Caki2 (cell line): ENCODE results near the gene HBQ1. TPM values are rescaled to one million over a fixed set of nuclear protein-coding genes. Genes with fewer than 3 reads are reported as not detected.
"Not testable (repeated sequence)": the region's sequence is repeated elsewhere in the genome, so short reads cannot be mapped to it uniquely, and the experiment has no call there.

Experiments
- DNase-seq: peaks from one replicate; pipeline ENCODE4 v3.0.0-alpha.2; 2015; ENCODE audit warnings: low read depth
- in situ Hi-C: cut with HindIII; loops from 2 replicates; pipeline ENCODE4 v1.10.0; 2016; ENCODE audit warnings: low sequenced_read_pairs, low pct_unique_long_range_greater_than_20kb, mixed read lengths
- total RNA-seq: library from RNA; depleted of rRNA; stranded (reverse); fragments of >200 nt; shearing (Covaris generic); gene quantifications from 2 replicates; pipeline ENCODE4 v1.2.3, GENCODE V29; 2014; ENCODE audit warnings: low replicate concordance

Gene HBQ1
- total RNA-seq, 1 experiment from 2014 or later: not detected

DNA sequence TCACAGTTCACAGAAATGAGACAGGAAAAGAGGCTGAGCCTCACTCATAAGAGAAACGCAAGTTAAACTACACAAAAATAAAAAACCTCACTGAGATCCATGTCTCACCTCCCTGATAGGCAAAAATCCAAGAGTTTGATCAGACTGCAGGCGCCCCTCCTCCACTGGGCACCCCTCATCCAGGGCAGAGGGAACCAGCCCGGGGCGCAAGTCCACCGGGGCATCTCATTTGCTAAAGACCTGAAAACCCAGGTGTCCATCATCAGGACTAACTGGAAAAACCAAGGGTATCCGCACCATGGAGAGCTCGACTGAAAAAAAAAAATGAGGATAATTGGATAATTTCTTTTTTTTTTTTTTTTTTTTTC is 25.2 kb upstream of the HBQ1 start:
- DNase-seq: no peak
- in situ Hi-C loops: no loop called here

DNA sequence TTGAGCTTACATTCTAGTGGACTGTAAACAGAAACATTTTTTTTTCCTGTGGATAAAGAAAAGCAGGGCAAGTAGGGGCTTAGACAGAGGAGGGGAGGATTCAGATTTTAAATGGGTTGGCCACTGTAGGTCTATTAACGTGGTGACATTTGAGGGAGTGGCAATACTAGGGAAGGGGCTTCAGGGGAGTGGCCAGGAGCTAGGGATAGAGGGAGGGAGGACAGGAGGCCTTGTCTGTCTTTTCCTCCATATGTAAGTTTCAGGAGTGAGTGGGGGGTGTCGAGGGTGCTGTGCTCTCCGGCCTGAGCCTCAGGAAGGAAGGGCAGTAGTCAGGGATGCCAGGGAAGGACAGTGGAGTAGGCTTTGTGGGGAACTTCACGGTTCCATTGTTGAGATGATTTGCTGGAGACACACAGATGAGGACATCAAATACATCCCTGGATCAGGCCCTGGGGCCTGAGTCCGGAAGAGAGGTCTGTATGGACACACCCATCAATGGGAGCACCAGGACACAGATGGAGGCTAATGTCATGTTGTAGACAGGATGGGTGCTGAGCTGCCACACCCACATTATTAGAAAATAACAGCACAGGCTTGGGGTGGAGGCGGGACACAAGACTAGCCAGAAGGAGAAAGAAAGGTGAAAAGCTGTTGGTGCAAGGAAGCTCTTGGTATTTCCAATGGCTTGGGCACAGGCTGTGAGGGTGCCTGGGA is 21.0 kb upstream of the HBQ1 start:
- DNase-seq: no peak
- in situ Hi-C loops: no loop called here

DNA sequence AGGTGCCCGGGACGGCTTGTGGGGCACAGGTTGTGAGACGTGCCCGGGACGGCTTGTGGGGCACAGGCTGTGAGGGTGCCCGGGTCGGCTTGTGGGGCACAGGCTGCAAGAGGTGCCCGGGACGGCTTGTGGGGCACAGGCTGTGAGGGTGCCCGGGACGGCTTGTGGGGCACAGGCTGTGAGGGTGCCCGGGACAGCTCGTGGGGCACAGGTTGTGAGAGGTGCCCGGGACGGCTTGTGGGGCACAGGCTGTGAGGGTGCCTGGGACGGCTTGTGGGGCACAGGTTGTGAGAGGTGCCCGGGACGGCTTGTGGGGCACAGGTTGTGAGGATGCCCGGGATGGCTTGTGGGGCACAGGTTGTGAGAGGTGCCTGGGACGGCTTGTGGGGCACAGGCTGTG is 20.0 kb upstream of the HBQ1 start:
- in situ Hi-C loops: not testable (repeated sequence)

DNA sequence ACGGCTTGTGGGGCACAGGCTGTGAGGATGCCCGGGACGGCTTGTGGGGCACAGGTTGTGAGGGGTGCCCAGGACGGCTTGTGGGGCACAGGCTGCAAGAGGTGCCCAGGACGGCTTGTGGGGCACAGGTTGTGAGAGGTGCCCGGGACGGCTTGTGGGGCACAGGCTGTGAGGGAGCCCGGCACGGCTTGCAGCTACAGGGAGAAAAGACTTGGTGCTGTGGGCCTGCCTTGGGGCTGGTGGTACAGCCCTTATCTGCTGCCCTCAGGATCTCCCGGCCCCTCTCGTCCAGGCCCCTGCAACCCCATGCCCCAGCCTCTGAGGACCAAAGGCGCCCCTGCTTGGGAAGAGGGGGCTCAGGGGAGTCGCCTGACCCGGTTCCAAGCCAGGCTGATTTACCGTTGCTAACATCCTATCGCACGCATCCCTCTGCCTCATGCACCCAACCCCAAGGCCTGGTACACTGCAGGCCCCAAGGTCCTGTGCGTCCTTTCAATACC is 19.5 kb upstream of the HBQ1 start:
- in situ Hi-C loops: no loop called here
- no peak for DNase-seq

More for the DNA sequence above, 20.0 kb upstream of the HBQ1 start:
- not testable (repeated sequence) for DNase-seq

DNA sequence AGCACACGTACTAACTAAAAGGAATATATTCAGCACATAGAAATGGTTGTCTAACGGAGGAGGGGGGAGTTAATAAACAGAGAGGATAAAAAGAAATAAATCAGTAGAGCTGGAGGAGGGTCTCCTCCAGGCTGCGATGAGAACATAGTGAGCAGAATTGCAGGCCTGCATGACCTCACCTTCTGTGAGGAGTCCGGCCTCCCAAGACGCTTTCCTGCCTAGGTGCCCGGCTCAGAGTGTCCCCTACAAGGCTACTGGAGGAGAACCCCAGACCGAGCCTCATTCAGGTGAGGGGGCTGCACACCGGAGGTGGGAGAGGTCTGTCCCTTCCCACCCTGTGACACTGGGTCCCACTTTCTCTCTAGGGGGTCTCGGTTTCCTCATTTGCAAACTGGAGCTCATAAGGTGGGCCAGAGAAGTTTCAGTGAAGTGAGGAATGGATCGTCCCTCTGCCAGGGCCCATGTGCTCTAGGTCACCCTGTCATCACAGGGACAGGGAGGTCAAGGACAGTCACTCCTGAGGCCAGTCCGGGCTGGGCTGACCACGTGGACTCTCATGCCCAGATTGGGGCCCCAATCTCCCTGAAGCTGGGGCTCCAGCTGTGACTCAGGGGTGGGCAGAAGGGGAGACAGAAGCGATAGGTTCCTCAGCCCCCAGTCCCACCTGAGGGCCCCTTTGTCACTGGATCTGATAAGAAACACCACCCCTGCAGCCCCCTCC is 17.8 kb upstream of the HBQ1 start:
- no peak for DNase-seq
- in situ Hi-C loops: no loop called here

DNA sequence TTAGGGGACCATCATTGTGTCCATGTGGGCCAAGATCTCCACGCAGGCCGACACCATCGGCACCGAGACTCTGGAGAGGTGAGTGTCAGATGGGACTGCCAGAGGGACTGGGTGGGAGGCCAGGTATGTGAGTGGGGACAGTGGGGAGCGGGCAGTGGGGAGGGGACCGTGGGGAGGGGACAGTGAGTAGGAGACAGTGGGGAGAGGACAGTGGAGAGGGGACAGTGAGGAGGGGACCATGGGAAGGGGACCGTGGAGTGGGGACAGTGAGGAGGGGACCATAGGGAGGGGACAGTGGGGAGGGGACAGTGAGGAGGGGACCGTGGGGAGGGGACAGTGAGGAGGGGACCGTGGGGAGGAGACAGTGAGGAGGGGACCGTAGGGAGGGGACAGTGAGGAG is 17.1 kb upstream of the HBQ1 start:
- in situ Hi-C loops, DNase-seq: not testable (repeated sequence)

DNA sequence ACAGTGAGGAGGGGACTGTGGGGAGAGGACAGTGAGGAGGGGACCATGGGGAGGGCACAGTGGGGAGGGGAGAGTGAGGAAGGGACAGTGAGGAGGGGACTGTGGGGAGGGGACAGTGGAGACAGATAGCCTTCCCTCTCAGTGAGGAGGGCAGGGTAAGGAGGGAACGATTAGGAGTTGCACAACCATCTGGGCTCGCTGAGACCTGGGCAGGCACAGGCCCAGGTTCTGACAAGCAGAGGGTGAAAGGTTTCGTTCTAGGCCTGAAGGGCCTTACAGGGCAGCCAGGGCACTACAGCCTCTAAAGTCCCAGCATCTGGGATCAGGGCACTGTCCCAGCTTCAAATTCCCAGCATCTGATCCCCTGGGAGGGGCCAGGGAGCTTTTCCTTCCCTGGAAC is 16.6 kb upstream of the HBQ1 start:
- in situ Hi-C loops, DNase-seq: not testable (repeated sequence)

DNA sequence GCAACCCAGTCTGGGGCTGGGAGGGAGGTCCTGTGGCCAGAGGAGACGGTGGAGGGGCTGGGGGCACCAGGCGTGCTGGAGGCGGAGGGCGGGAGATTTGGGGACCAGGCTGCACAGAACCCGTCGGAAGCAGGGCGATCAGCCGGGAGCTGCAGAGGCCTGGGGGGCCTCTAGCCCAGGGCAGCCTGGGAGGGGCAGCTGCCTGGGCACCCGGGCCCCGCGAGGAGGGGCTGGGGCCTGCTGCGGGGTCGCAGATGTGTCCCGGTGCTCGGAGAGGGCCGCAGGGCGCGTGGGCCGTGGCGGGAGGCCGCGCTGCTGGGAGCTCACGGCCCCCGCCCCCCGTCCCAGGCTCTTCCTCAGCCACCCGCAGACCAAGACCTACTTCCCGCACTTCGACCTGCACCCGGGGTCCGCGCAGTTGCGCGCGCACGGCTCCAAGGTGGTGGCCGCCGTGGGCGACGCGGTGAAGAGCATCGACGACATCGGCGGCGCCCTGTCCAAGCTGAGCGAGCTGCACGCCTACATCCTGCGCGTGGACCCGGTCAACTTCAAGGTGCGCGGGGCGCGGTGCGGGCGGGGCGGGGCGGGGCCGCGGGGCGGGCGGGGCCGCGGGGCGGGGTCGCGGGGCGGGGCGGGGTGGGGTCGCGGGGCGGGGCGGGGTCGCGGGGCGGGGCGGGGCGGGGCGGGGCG is 16.0 kb upstream of the HBQ1 start:
- DNase-seq, in situ Hi-C loops: not testable (repeated sequence)

DNA sequence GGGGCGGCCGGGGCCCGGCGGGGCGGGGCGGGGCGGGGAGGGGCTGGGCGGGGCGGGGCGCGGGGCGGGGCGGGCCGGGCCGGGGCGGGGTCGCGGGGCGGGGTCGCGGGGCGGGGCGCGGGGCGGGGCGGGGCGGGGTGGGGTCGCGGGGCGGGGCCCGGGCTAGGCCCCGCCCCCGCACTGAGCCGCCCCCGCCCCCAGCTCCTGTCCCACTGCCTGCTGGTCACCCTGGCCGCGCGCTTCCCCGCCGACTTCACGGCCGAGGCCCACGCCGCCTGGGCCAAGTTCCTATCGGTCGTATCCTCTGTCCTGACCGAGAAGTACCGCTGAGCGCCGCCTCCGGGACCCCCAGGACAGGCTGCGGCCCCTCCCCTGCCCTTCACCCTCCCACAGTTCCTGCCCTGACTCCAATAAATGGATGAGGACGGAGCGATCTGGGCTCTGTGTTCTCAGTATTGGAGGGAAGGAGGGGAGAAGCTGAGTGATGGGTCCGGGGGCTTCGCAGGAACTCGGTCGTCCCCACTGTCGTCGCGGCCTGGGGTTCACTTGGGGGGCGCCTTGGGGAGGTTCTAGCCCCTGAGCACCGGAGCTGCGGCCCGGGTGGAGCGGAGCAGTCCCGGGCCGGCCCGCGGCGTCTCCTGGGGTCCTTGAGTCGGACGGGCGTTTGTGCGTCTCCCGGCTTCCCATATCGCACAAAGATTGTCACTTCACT is 15.3 kb upstream of the HBQ1 start:
- in situ Hi-C loops: no loop called here
- DNase-seq: no peak

DNA sequence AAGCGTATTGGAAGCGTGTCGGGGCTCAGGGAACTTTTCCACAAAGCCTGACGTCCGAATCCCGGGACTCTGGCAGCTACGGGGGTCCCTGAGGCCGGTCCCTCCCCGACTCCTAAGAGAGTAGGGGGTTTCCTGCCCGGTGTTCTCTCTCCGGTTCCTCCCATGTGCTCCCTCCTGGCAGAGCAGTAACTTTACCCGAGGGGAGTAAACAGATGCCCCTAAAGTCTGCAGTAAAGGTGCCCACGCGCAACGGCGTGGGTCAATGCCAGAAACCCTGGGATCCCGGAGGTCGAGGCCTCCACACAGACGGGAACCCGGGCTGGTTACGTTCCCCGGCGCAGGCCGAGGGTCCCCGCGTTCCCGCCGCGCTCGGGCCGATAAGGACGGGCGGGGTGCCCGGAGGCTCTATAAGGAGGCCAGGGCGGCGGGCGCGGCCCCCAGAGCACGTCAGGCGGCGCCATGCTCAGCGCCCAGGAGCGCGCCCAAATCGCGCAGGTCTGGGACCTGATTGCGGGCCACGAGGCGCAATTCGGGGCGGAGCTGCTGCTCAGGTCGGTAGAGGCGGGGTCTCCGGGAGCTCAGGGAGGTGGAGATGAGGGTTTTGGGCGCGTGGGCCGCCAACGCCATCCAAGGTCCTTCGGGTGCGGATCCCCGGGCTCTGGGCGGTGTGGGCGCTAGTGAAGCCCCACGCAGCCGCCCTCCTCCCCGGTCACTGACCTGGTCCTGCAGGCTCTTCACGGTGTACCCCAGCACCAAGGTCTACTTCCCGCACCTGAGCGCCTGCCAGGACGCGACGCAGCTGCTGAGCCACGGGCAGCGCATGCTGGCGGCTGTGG is 14.5 kb upstream of the HBQ1 start, which contains the start of gene HBM:
Gene HBM, plus strand, starts transcription at position 440 of the 836 bp plus-strand sequence. Its CDS starts 20 bp downstream, at position 460.
- in situ Hi-C loops: no loop called here
- no peak for DNase-seq

DNA sequence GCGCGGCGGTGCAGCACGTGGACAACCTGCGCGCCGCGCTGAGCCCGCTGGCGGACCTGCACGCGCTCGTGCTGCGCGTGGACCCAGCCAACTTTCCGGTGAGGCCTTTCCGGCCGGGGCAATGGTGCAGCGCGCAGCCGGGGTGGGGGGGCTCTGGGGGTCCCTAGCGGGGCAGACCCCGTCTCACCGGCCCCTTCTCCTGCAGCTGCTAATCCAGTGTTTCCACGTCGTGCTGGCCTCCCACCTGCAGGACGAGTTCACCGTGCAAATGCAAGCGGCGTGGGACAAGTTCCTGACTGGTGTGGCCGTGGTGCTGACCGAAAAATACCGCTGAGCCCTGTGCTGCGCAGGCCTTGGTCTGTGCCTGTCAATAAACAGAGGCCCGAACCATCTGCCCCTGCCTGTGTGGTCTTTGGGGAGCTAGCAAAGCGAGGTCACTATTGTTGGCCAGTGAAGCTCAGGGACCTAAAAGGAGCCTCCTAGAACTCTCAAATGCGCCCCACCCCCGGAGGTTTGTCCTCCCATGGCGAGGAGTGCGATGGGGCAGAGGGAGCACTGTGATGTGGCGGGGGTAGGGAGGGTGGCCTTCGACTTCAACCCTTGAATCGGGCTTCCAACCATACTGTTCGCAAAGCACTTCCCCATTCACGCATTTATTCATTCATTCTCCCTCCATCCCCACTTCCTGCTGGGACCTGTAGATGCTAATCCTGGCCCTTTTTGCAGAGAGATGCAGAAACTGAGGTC is 13.7 kb upstream of the HBQ1 start:
- no peak for DNase-seq
- in situ Hi-C loops: no loop called here

DNA sequence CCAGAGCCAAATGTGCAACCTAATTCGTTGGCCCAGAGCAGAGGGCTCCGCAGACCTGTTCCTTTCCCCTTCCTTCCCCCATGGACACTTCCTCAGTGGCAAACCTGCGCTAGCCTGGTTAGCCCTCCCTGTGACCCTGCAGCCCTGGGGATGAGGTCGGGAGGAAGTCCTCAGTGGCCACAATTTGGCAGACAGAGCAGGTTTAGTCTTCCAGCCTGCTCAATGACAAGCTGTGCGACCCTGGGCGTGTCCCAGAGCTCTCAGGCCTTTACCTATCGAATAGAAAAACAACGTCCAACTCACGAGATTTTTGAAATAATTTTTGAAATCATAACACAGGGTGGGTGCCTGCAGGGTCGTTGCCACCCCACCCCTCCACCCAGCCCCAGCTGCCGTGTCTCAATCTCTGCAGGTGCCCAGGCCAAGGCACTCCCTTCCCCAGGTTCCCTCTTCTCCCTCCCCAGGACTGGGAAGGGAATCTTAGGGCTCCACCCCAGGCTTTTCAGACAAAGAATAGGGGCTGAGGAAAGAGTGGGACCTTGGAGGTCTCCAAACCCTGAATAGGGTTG is 13.1 kb upstream of the HBQ1 start:
- no peak for DNase-seq
- in situ Hi-C loops: no loop called here

DNA sequence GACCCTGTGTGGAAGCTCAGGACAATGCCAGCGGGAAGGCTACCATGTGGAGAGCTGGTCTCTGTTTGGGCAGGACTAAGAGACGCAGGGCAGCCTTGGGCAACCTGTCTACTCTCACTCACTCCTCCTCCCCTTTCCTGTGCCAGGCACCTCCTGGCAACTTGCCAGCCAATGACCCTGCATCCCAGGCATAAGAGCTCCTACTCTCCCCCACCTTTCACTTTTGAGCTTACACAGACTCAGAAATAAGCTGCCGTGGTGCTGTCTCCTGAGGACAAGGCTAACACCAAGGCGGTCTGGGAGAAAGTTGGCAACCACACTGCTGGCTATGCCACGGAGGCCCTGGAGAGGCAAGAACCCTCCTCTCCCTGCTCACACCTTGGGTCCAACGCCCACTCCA is 11.8 kb upstream of the HBQ1 start:
- in situ Hi-C loops: no loop called here
- no peak for DNase-seq

DNA sequence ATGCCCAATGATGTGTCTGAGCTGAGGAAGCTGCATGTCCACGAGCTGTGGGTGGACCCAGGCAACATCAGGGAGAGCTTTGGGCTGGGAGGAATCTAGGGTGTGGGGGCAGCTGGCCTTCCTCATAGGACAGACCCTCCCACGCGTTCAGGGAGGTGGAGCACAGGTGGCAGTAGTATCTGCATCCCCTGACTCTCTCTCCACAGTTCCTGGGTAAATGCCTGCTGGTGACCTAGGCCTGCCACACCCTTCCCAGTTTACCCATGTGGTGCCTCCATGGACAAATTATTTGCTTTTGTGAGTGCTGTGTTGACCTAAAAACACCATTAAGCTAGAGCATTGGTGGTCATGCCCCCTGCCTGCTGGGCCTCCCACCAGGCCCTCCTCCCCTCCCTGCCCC is 11.2 kb upstream of the HBQ1 start:
- in situ Hi-C loops: no loop called here

DNA sequence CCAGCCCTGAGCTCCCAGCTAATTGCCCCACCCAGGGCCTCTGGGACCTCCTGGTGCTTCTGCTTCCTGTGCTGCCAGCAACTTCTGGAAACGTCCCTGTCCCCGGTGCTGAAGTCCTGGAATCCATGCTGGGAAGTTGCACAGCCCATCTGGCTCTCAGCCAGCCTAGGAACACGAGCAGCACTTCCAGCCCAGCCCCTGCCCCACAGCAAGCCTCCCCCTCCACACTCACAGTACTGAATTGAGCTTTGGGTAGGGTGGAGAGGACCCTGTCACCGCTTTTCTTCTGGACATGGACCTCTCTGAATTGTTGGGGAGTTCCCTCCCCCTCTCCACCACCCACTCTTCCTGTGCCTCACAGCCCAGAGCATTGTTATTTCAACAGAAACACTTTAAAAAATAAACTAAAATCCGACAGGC is 10.2 kb upstream of the HBQ1 start:
- peak; percentile 46 for DNase-seq
- in situ Hi-C loops: not testable (repeated sequence)

More for the DNA sequence above, 11.2 kb upstream of the HBQ1 start:
- DNase-seq: no peak

DNA sequence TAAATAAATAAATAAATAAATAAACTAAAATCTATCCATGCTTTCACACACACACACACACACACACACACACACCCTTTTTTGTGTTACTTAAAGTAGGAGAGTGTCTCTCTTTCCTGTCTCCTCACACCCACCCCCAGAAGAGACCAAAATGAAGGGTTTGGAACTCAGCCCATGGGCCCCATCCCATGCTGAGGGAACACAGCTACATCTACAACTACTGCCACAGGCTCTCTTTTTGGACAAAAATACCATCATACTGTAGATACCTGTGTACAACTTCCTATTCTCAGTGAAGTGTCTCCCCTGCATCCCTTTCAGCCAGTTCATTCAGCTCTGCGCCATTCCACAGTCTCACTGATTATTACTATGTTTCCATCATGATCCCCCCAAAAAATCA is 9.5 kb upstream of the HBQ1 start:
- in situ Hi-C loops: no loop called here
- DNase-seq: no peak
